Neural cell (in vitro differentiated cells): ENCODE data around the gene ZMYND10.

ENCODE experiments used
- CTCF ChIP-seq: fragments of 450-650 bp; IDR thresholded peaks from 2 replicates; pipeline ENCODE4 v1.5.1; 2014; ENCODE audit warnings: antibody characterized with exemption, mild to moderate bottlenecking, moderate library complexity; ENCODE audit not compliant: poor library complexity, severe bottlenecking
- EP300 ChIP-seq: fragments of 450-650 bp; conservative IDR thresholded peaks from 2 replicates; pipeline ENCODE4 v1.6.1; 2014; ENCODE audit warnings: antibody characterized with exemption, mild to moderate bottlenecking, moderate library complexity; ENCODE audit not compliant: poor library complexity, severe bottlenecking
- EZH2 ChIP-seq: fragments of 200-600, 300-800 bp; shearing (Covaris generic), sonication (generic); IDR thresholded peaks from 2 replicates; pipeline ENCODE4 v1.6.1; 2014; ENCODE audit warnings: antibody characterized with exemption, low read length, borderline replicate concordance, mild to moderate bottlenecking; ENCODE audit not compliant: insufficient read depth, poor library complexity, severe bottlenecking
- POLR2AphosphoS5 ChIP-seq: IDR thresholded peaks from 2 replicates; pipeline ENCODE4 v1.6.1; 2012
- REST ChIP-seq: IDR thresholded peaks from 2 replicates; pipeline ENCODE4 v1.6.1; 2012; ENCODE audit warnings: borderline replicate concordance
- TAF1 ChIP-seq: IDR thresholded peaks from 2 replicates; pipeline ENCODE4 v1.6.1; 2012; ENCODE audit warnings: low read depth

- TF ChIP-seq EZH2 (no peak), CTCF (no peak), POLR2AphosphoS5 (no peak), TAF1 (no peak), EP300 (no peak), REST (no peak)
Observed at GRCh38 chr3:50372349-50372748, 26.8 kb upstream of the ZMYND10 start.
